ELR (cell line): Measurements from ENCODE around the gene LKAAEAR1.

Source experiments
- DNase-seq: peaks from one replicate; pipeline ENCODE4 v3.0.0-alpha.2; 2015; ENCODE audit warnings: low read depth

LKAAEAR1 gene

GRCh38 chr20:64050261-64051032, 33.8 kb downstream of the LKAAEAR1 start:
- no peak for DNase-seq

- DNase-seq = no peak
These were observed 34.3 kb downstream of the LKAAEAR1 start for GRCh38 chr20:64049878-64050260.

GRCh38 chr20:64049060-64049877, 34.9 kb downstream of the LKAAEAR1 start, which contains the start of gene SOX18:
Gene SOX18, minus strand, starts transcription at chr20:64049639. Its CDS starts 123 bp downstream, at chr20:64049516.
- peak; percentile 64 for DNase-seq

GRCh38 chr20:64048402-64049044, 35.7 kb downstream of the LKAAEAR1 start:
- DNase-seq = no peak

GRCh38 chr20:64047968-64048401, 36.2 kb downstream of the LKAAEAR1 start:
- DNase-seq = no peak

GRCh38 chr20:64047046-64047389, 37.2 kb downstream of the LKAAEAR1 start:
- DNase-seq = no peak

GRCh38 chr20:64045346-64046011, 38.7 kb downstream of the LKAAEAR1 start:
- DNase-seq = no peak

GRCh38 chr20:64044484-64045247, 39.5 kb downstream of the LKAAEAR1 start:
- peak; percentile 75 for DNase-seq

GRCh38 chr20:64043768-64044167, 40.4 kb downstream of the LKAAEAR1 start:
- no peak for DNase-seq

- no peak for DNase-seq
These were observed 42.0 kb downstream of the LKAAEAR1 start for GRCh38 chr20:64042054-64042781.

- no peak for DNase-seq
These were observed 42.5 kb downstream of the LKAAEAR1 start for GRCh38 chr20:64041781-64042053.

GRCh38 chr20:64041040-64041780, 43.0 kb downstream of the LKAAEAR1 start:
- no peak for DNase-seq

GRCh38 chr20:64040231-64041039, 43.8 kb downstream of the LKAAEAR1 start:
- no peak for DNase-seq

GRCh38 chr20:64039293-64040160, 44.7 kb downstream of the LKAAEAR1 start:
- DNase-seq = peak; percentile 28

GRCh38 chr20:64038565-64039292, 45.5 kb downstream of the LKAAEAR1 start:
- DNase-seq = peak; percentile 85

GRCh38 chr20:64038224-64038564, 46.0 kb downstream of the LKAAEAR1 start:
- DNase-seq = no peak

- peak; percentile 29 for DNase-seq
These were observed 46.5 kb downstream of the LKAAEAR1 start for GRCh38 chr20:64037498-64038213.
